Keratinocyte (primary cell): ENCODE measurements around the gene DAB1. TPM values are rescaled to one million over a fixed set of nuclear protein-coding genes. Genes with fewer than 3 reads are reported as not detected.

Experiments
- DNase-seq: peaks from one replicate; pipeline ENCODE4 v3.0.0-alpha.2; 2011; ENCODE audit warnings: low read depth, missing footprints, low spot score
- FAIRE-seq: peaks from 2 replicates; lab custom pipeline; 2011; peaks lifted over from hg19 to GRCh38; lab: Jason Lieb, UNC
- H2AFZ ChIP-seq: 2 replicates; pipeline ENCODE4 v1.6.0; 2012; ENCODE audit warnings: low read length, control low read depth, inconsistent platforms; ENCODE audit not compliant: control insufficient read depth
- H3K27ac ChIP-seq: 2 replicates; pipeline ENCODE4 v1.5.1; 2011; ENCODE audit warnings: low read length; ENCODE audit not compliant: control insufficient read depth, insufficient read depth
- H3K27me3 ChIP-seq: 3 replicates; pipeline ENCODE4 v1.6.0; 2011; ENCODE audit warnings: low read length; ENCODE audit not compliant: control insufficient read depth, insufficient read depth; ENCODE audit errors: extremely low read depth
- H3K36me3 ChIP-seq, 2 experiments: 2 replicates in 1 of 2; 3 replicates in 1 of 2; pipeline ENCODE4 v1.5.1; 2011; ENCODE audit warnings: low read length in 2 of 2, mild to moderate bottlenecking in 1 of 2; ENCODE audit not compliant: control insufficient read depth in 2 of 2, insufficient read depth in 2 of 2; ENCODE audit errors: extremely low read depth in 1 of 2
- H3K4me1 ChIP-seq: 3 replicates; pipeline ENCODE4 v1.5.1; 2011; ENCODE audit warnings: low read length; ENCODE audit not compliant: control insufficient read depth, insufficient read depth; ENCODE audit errors: extremely low read depth
- H3K4me2 ChIP-seq: 3 replicates; pipeline ENCODE4 v1.6.0; 2011; ENCODE audit warnings: low read depth, low read length; ENCODE audit not compliant: control insufficient read depth, insufficient read depth; ENCODE audit errors: extremely low read depth
- H3K4me3 ChIP-seq, 3 experiments: fragments of 200-600 bp in 1 of 3; sonication (generic) in 1 of 3; 2 replicates in 2 of 3; 3 replicates in 1 of 3; pipeline ENCODE4 v1.5.1; 2011 to 2016; ENCODE audit warnings: low read length in 3 of 3, mild to moderate bottlenecking in 3 of 3, control low read depth in 2 of 3, inconsistent platforms in 1 of 3, low read depth in 1 of 3, mixed read lengths in 1 of 3, mixed run types in 1 of 3, moderate library complexity in 1 of 3; ENCODE audit not compliant: control insufficient read depth in 2 of 3, insufficient read depth in 2 of 3; ENCODE audit errors: extremely low read depth in 1 of 3
- H3K79me2 ChIP-seq: 2 replicates; pipeline ENCODE4 v1.6.0; 2012; ENCODE audit warnings: low read length; ENCODE audit not compliant: control insufficient read depth, insufficient read depth
- H3K9ac ChIP-seq: 3 replicates; pipeline ENCODE4 v1.6.0; 2011; ENCODE audit warnings: low read length; ENCODE audit not compliant: control insufficient read depth, insufficient read depth; ENCODE audit errors: extremely low read depth
- H3K9me1 ChIP-seq: 3 replicates; pipeline ENCODE4 v1.6.0; 2011; ENCODE audit warnings: low read length; ENCODE audit not compliant: control insufficient read depth, insufficient read depth; ENCODE audit errors: extremely low read depth
- H3K9me3 ChIP-seq: 2 replicates; pipeline ENCODE4 v1.5.1; 2012; ENCODE audit warnings: low read depth, low read length; ENCODE audit not compliant: control insufficient read depth
- H4K20me1 ChIP-seq: 3 replicates; pipeline ENCODE4 v1.6.0; 2011; ENCODE audit warnings: low read length; ENCODE audit not compliant: control insufficient read depth, insufficient read depth; ENCODE audit errors: extremely low read depth
- EZH2 ChIP-seq: IDR thresholded peaks from one replicate; pipeline ENCODE4 v1.6.1; 2012; ENCODE audit warnings: inconsistent platforms, mild to moderate bottlenecking, low read length, moderate library complexity
- dilution Hi-C: fragments of 300-500 bp; cut with MboI; formaldehyde crosslinking; loops from one replicate; pipeline ENCODE4 v1.7.0; 2020; ENCODE audit warnings: low sequenced_read_pairs; ENCODE audit not compliant: extremely low pct_ligation_motif_present
- polyA plus RNA-seq, 5 experiments: library from polyadenylated mRNA; depleted of rRNA in 3 of 5; stranded (reverse) in 3 of 5; stranded (forward) in 1 of 5; unstranded in 1 of 5; fragments of >200 nt; gene quantifications; 1 replicate in 1 of 5; 2 replicates in 3 of 5; 3 replicates in 1 of 5; pipeline versions ENCODE4 v1.2.1 to v1.2.3, GENCODE V29; 2011 to 2012; ENCODE audit warnings: missing spikeins in 2 of 5, low read depth in 1 of 5, low replicate concordance in 1 of 5
- TF ChIP-seq, protein P1 (sequence below), 3 experiments: IDR thresholded peaks in 1 of 3; conservative IDR thresholded peaks in 1 of 3; optimal IDR thresholded peaks in 1 of 3; 2 replicates in 2 of 3; 3 replicates in 1 of 3; pipeline versions ENCODE3 to v1.5.1; 2011; ENCODE audit warnings: low read length in 3 of 3, mild to moderate bottlenecking in 3 of 3, moderate library complexity in 2 of 3, control low read depth in 1 of 3, inconsistent platforms in 1 of 3; ENCODE audit not compliant: insufficient read depth in 2 of 3; ENCODE audit errors: extremely low read depth in 1 of 3

Gene DAB1
- polyA plus RNA-seq, 1 donor (not counting 4 experiments of a cell fraction or from before 2014, with no cell fraction given): 0.01 TPM

DNA sequence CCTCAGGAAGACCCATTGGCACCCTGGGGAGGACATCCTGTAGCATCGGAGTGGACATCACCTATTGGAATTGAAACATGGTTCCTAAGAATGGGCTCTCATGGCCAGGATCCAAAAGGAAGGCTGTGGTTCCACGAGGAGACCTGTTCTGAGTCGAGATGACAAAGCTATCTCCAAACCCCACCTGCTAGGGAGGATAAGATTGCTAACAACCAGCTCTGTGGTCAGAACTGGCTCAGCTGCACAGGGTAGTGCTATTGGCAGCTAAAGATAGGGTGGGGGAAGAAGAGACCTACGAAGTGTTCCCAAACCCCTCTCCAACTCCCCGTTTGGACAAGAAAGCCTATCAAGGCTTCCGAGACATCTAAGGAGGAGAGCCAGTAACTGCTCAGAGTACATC is 440.4 kb downstream of the DAB1 start:
- FAIRE-seq: no peak
- no peak overlapping the region for H3K27ac ChIP-seq
- TF ChIP-seq EZH2: no peak
- TF ChIP-seq, protein P1, sequence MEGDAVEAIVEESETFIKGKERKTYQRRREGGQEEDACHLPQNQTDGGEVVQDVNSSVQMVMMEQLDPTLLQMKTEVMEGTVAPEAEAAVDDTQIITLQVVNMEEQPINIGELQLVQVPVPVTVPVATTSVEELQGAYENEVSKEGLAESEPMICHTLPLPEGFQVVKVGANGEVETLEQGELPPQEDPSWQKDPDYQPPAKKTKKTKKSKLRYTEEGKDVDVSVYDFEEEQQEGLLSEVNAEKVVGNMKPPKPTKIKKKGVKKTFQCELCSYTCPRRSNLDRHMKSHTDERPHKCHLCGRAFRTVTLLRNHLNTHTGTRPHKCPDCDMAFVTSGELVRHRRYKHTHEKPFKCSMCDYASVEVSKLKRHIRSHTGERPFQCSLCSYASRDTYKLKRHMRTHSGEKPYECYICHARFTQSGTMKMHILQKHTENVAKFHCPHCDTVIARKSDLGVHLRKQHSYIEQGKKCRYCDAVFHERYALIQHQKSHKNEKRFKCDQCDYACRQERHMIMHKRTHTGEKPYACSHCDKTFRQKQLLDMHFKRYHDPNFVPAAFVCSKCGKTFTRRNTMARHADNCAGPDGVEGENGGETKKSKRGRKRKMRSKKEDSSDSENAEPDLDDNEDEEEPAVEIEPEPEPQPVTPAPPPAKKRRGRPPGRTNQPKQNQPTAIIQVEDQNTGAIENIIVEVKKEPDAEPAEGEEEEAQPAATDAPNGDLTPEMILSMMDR (optimal IDR thresholded peaks at IDR 0.05 in 1 of 3, IDR thresholded peaks at IDR 0.05 in 1 of 3, conservative IDR thresholded peaks at IDR 0.05 in 1 of 3; ENCODE audit: extremely low read depth in 1 of 3, insufficient read depth in 2 of 3, low read length in 3 of 3): no peak

DNA sequence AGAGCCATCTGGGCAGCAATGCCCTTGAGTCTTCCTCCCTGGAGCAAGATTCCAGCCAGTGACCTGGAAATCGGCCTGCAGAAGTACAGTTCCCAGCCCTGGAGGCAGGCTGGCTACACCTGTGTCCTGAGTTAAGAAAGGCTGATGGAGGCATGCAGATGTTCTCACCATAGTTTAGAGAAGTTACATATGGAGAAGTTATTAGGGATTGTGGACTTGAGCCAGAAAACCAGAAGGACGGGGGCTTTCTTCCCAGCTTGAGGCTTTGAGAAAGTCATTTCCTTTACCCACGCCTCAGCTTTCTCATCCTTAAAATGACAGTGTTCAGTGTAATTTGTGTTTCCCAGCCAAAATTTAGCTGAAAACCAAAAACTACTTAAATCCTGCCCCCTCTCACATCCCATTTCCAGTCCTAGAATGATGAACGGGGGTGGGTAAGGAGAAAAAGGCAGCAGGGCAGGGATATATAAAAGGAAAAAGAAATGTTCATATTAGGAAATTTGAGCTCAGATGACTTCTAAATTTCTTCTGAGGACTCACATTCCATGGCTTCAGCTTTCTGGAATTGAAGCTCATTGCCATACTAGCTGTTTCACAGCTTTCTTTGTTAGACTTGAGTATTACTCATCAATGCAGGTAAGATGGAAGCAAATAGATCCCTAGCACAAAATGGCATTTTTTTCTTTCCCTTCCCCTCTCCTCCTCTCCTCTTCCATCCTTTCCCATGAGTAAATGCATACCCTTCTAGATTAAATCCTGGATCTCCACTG is 443.7 kb downstream of the DAB1 start:
- Histone ChIP-seq H3K27ac (no peak overlapping the region), H3K36me3 (no peaks in the 10 kb centered on the region), H3K9me1 (no peaks in the 10 kb centered on the region), H4K20me1 (no peaks in the 10 kb centered on the region), H3K79me2 (no peaks in the 10 kb centered on the region), H3K4me2 (no peak overlapping the region), H3K4me3 (no peak overlapping the region), H3K9ac (no peak overlapping the region), H3K9me3 (no peaks in the 10 kb centered on the region), H2AFZ (no peak overlapping the region), H3K27me3 (no peaks in the 10 kb centered on the region), H3K4me1 (no peaks in the 10 kb centered on the region)
- dilution Hi-C loops: no loop called here
- TF ChIP-seq, protein P1 (optimal IDR thresholded peaks at IDR 0.05 in 1 of 3, IDR thresholded peaks at IDR 0.05 in 1 of 3, conservative IDR thresholded peaks at IDR 0.05 in 1 of 3; ENCODE audit: extremely low read depth in 1 of 3, insufficient read depth in 2 of 3, low read length in 3 of 3): no peak
- TF ChIP-seq EZH2: no peak
- FAIRE-seq (no peak), DNase-seq (no peak)

More for the DNA sequence above, 440.4 kb downstream of the DAB1 start:
- Histone ChIP-seq H3K27me3 (no peaks in the 10 kb centered on the region), H3K36me3 (no peaks in the 10 kb centered on the region), H3K9me1 (no peaks in the 10 kb centered on the region), H3K79me2 (no peaks in the 10 kb centered on the region), H4K20me1 (no peaks in the 10 kb centered on the region), H2AFZ (no peak overlapping the region), H3K9ac (no peak overlapping the region), H3K4me2 (no peak overlapping the region), H3K9me3 (no peaks in the 10 kb centered on the region), H3K4me1 (no peaks in the 10 kb centered on the region), H3K4me3 (no peak overlapping the region)
- dilution Hi-C loops: no loop called here
- no peak for DNase-seq
